ENCODE results near the gene BTNL9. TPM values are rescaled to one million over a fixed set of nuclear protein-coding genes. Genes with fewer than 3 reads are reported as not detected.

Gene BTNL9
- total RNA-seq, 3 donors from 2014 or later: 1.2 to 12.7 (median 3.2) TPM

GRCh38 chr5:181041043-181041442 lies 977 bp downstream of the BTNL9 start:
- no peak for ATAC-seq
- no peaks in the 10 kb centered on the region for H3K36me3 ChIP-seq (ENCODE audit: low read depth)
- H3K4me1 ChIP-seq (ENCODE audit: low read depth): no peaks in the 10 kb centered on the region
- H3K4me3 ChIP-seq: no peak overlapping the region
- H3K9me3 ChIP-seq: no peaks in the 10 kb centered on the region
- no peak for DNase-seq
- intact Hi-C loops (cut with DNase I, micrococcal nuclease): no loop called here
- no peak for TF ChIP-seq CTCF (IDR thresholded peaks at IDR 0.05)

- Histone ChIP-seq H3K4me3 (no peak overlapping the region), H3K9me3 (no peaks in the 10 kb centered on the region), H3K4me1 (ENCODE audit: low read depth) (no peaks in the 10 kb centered on the region), H3K36me3 (ENCODE audit: low read depth) (no peaks in the 10 kb centered on the region)
- no peak for TF ChIP-seq CTCF (IDR thresholded peaks at IDR 0.05)
- ATAC-seq (no peak), DNase-seq (no peak)
- intact Hi-C loops (cut with DNase I, micrococcal nuclease): no loop called here
Observed at GRCh38 chr5:181042036-181042713, 2.1 kb downstream of the BTNL9 start.

GRCh38 chr5:181042722-181043121 lies 2.7 kb downstream of the BTNL9 start:
- TF ChIP-seq CTCF (IDR thresholded peaks at IDR 0.05): no peak
- no peak for ATAC-seq
- no peak overlapping the region for H3K4me3 ChIP-seq
- no peaks in the 10 kb centered on the region for H3K9me3 ChIP-seq
- no peaks in the 10 kb centered on the region for H3K36me3 ChIP-seq (ENCODE audit: low read depth)
- DNase-seq: no peak
- intact Hi-C loops (cut with DNase I, micrococcal nuclease): no loop called here
- H3K4me1 ChIP-seq (ENCODE audit: low read depth): no peaks in the 10 kb centered on the region

- no peak for DNase-seq
- intact Hi-C loops (cut with DNase I, micrococcal nuclease): no loop called here
- Histone ChIP-seq H3K9me3 (no peaks in the 10 kb centered on the region), H3K4me1 (ENCODE audit: low read depth) (no peaks in the 10 kb centered on the region), H3K36me3 (ENCODE audit: low read depth) (no peaks in the 10 kb centered on the region), H3K4me3 (no peak overlapping the region)
- ATAC-seq: no peak
- no peak for TF ChIP-seq CTCF (IDR thresholded peaks at IDR 0.05)
Observed at GRCh38 chr5:181043285-181044092, 3.4 kb downstream of the BTNL9 start.

- no peaks in the 10 kb centered on the region for H3K36me3 ChIP-seq (ENCODE audit: low read depth)
- no peak overlapping the region for H3K4me3 ChIP-seq
- ATAC-seq: no peak
- H3K9me3 ChIP-seq: no peaks in the 10 kb centered on the region
- TF ChIP-seq CTCF (IDR thresholded peaks at IDR 0.05): no peak
- H3K4me1 ChIP-seq (ENCODE audit: low read depth): no peaks in the 10 kb centered on the region
- intact Hi-C loops (cut with DNase I, micrococcal nuclease): no loop called here
- no peak for DNase-seq
Observed at GRCh38 chr5:181044093-181044599, 4.1 kb downstream of the BTNL9 start.

Data from mucosa of descending colon (tissue), 3 donors.